Measurements from ENCODE around the gene SEC61B. TPM values are rescaled to one million over a fixed set of nuclear protein-coding genes. Genes with fewer than 3 reads are reported as not detected.

SEC61B gene
- total and polyA plus RNA-seq, 9 of the 15 experiments (the other 6 are each of a cell fraction or from before 2014, with no cell fraction given), result 57.8 to 262 (median 172) TPM

DNA sequence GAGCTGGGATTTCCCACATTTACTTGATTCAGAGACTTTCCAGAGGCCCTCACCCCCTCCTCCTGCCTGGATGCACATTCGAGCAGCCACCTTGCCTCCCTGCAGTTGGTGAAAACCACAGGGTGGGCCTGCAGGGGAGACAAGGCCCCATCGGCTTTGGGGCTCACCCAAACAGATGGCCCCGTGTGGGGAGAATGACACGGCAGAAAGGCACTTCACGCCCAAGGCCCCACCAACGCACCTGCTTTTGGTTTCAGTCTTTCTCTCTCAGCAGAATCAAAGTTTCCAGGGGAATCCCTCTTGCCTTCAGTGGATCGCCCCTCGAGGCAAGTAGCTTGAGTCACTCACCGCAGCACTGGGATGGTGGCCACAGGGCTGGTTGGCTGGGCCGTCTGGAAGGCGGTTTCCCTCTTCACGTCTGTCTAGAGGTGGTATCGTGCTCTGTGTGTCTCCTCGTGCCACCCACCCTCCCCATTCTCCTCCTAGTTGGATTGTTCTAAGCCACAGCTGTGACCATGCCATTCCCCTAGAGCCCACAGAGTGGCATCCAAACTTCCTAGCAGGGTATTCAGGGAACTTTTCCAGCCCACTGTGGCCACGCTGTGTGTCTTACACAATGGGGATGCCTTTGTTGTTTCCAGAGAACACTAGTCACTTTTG, 31.8 kb downstream of the SEC61B start (continued):
- TF ChIP-seq, protein P1, sequence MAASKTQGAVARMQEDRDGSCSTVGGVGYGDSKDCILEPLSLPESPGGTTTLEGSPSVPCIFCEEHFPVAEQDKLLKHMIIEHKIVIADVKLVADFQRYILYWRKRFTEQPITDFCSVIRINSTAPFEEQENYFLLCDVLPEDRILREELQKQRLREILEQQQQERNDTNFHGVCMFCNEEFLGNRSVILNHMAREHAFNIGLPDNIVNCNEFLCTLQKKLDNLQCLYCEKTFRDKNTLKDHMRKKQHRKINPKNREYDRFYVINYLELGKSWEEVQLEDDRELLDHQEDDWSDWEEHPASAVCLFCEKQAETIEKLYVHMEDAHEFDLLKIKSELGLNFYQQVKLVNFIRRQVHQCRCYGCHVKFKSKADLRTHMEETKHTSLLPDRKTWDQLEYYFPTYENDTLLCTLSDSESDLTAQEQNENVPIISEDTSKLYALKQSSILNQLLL (CRISPR knock-in tag; IDR thresholded peaks at IDR 0.05; ENCODE audit: borderline replicate concordance), result no peak
- TF ChIP-seq ZNF316 (IDR thresholded peaks at IDR 0.05), result peak; percentile 36; the same call in 1 of the 2 replicates
- peak; percentile 8; the same call in 1 of the 2 replicates for TF ChIP-seq C11orf30 (IDR thresholded peaks at IDR 0.05; ENCODE audit: low read depth)
- TF ChIP-seq TRIM24 (IDR thresholded peaks at IDR 0.05), result no peak
- TF ChIP-seq ZNF639 (CRISPR knock-in tag; conservative IDR thresholded peaks at IDR 0.05 in 1 of 2, IDR thresholded peaks at IDR 0.05 in 1 of 2), result no peak
- TF ChIP-seq GABPB1 (CRISPR knock-in tag; IDR thresholded peaks at IDR 0.05), result no peak
- TF ChIP-seq ZNF311 (CRISPR knock-in tag; IDR thresholded peaks at IDR 0.05), result no peak
- TF ChIP-seq MBD2 (IDR thresholded peaks at IDR 0.05; ENCODE audit: borderline replicate concordance, low read depth), result no peak
- no peak for TF ChIP-seq ZNF592 (IDR thresholded peaks at IDR 0.05)
- TF ChIP-seq NFE2 (IDR thresholded peaks at IDR 0.05; ENCODE audit: low read depth), result peak; percentile 68
- TF ChIP-seq GATA2 (CRISPR knock-in tag; IDR thresholded peaks at IDR 0.05), result no peak
- TF ChIP-seq PRDM10 (IDR thresholded peaks at IDR 0.05; ENCODE audit: partially characterized antibody), result peak; percentile 92
- TF ChIP-seq PHB2 (IDR thresholded peaks at IDR 0.05; ENCODE audit: low read depth), result no peak
